Measurements from ENCODE around the gene TMEM150C.
"Not testable (repeated sequence)": the region's sequence is repeated elsewhere in the genome, so short reads cannot be mapped to it uniquely, and the experiment has no call there.

Gene TMEM150C

GRCh38 chr4:82510216-82510615 is 51.6 kb downstream of the TMEM150C start:
- DNase-seq: no peak

GRCh38 chr4:82508806-82509428 is 52.9 kb downstream of the TMEM150C start:
- DNase-seq: no peak

DNA sequence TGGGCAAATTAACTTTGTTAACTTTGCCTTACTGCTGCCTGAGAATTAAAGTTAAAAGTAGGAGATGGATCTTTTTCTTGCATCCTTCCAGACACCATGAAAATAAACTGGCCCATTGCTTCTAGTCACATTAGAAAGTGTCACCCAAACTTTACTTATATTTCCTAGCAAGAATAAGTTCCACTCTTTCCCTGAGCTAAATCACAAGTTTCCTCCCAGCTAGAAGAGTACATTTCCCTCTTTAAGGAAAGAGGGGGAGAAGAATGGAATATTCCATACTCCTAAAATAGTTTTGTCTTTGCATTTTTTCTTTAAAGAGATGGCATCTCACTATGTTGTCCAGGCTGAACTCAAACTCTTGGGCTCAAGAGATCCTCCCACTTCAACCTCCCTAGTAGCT is 53.8 kb downstream of the TMEM150C start:
- DNase-seq: no peak

DNA sequence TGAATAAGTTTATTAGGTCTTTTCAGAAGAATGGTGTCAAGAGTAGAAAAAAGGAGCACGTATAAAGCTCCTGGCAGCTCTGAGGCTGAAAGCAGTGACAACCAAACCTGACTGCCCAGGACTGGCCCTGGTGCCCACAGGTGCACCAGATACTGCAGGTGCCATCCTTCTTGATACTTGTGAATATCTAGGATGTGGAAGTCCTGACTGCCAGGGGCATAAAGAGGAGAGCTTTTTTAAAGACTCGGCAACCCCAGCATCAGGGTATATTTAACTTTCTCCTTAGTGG is 60.7 kb downstream of the TMEM150C start:
- no peak for DNase-seq

GRCh38 chr4:82500435-82501153 is 61.2 kb downstream of the TMEM150C start:
- no peak for DNase-seq

DNA sequence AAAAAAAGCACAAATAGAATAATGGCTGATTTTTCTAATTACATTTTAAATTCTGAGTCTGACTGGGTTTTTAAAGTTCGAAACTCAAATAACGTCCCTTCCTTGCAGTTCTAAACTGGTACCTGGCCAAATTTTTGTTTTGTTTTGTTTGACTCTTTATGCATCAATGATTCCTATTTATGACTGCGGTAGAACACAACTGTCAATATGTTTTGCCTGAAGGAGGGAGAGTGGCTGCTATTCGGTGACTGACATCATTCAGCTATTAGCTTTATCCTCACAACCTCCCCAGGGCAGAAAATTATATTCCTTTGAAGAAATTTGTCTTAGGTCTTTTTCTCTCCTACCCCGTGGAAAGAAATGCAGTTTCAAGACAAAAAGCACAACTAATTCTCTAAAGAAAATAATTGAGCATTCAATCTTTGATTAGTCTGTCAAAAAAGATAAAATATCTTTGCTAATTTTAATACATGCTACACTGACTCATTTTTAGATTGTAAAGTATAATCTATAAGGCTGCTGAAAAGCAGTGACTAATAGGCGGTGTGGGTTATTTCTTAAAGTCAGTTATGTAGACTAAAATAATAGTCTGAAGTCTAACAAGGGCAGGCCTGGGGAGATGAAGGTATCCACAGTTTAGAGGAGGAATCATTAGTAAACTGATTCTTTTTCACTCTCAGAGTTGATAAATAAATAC is 61.9 kb downstream of the TMEM150C start:
- DNase-seq: no peak

DNA sequence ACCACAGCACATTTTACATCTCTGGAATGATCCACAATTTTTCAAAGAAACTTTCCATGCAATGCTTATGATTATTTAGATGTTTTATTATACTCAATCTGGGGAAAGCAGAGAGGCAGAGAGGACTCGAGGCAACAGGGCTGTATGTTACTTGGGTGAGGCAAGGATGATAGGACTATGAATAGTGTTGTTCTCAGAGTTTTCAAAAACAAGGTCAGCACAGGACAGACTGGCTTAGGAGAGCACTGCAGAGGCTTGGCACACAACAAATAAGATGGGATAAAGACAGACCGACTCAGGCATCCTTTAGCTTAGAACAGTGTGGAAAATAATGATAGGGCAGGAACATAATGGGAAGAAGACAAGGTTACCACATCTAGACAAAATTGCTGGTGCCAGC is 65.4 kb downstream of the TMEM150C start:
- DNase-seq: no peak

- no peak for DNase-seq
Measured at GRCh38 chr4:82495666-82496065, 66.1 kb downstream of the TMEM150C start.

- DNase-seq: peak; percentile 10
Measured at GRCh38 chr4:82493721-82494425, 67.9 kb downstream of the TMEM150C start.

DNA sequence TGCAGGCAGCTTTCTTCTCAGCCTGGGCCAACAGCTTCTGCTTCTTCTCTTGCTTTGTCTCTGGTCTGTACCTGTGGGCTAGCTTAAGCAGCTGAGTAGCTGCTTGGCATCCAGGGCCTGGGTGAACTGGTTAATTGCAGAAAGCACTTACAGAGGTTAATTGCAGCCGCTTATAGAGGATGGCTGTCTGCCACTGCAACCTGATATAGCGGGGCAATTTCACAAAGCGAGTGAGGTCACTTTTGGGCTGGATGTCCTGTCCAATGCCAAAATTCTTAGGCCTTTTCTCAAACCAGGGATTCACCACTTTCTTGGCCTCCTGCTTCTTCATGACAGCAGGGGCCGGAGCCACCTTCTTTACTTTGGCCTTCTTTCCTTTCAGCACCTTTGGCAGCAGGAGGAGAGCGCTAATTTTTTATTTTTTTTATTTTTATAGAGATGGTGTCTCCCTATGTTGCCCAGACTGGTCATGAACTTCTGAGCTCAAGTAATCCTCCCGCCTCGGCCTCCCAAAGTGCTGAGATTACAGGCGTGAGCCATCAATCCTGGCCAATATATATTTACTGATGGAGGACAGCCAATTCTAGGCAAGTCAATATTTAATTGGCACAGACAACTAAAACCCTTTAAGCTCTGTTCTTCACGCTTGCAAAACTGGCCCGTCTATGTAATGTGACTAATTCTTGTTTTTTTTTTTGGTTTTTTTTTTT is 70.4 kb downstream of the TMEM150C start:
- DNase-seq: no peak

GRCh38 chr4:82489987-82490386 is 71.8 kb downstream of the TMEM150C start:
- no peak for DNase-seq

DNA sequence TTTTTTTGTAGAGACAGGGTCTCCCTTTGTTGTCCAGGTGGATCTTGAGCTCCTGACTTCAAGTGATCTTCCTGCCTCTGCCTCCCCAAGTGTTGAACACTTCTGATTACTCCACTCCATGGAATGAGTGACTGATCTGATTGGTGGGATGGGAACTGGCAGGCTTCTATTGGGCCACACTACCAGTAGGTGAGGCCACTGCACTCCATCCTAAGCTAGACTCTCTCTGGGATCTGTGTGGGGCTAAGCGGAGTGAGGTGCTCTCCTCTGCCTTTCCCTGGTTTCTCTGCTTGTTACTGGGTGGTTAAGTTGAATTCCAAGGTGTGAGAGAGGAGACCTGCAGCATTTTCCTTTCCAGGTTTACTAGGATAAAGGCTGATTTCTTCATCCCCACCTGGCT is 72.7 kb downstream of the TMEM150C start:
- no peak for DNase-seq

GRCh38 chr4:82484996-82485783 is 76.6 kb downstream of the TMEM150C start:
- DNase-seq: no peak

GRCh38 chr4:82482387-82482786 is 79.4 kb downstream of the TMEM150C start:
- DNase-seq: no peak

DNA sequence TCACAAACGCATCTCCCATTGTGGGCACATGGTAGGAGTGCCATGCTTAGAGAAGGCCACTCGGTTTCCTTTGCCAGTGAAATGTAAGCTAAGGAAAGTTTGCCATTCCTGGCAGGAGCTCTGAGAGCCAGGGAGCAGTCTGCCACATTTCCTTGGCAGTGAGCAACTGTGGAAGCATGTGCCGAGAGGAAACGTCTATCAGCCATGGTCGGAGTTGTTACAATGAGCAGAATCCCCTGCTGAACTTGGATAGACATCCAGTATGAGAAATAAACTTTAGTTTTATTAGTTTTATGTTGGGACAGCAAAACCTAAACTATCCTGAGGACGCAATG is 80.3 kb downstream of the TMEM150C start:
- DNase-seq: no peak

DNA sequence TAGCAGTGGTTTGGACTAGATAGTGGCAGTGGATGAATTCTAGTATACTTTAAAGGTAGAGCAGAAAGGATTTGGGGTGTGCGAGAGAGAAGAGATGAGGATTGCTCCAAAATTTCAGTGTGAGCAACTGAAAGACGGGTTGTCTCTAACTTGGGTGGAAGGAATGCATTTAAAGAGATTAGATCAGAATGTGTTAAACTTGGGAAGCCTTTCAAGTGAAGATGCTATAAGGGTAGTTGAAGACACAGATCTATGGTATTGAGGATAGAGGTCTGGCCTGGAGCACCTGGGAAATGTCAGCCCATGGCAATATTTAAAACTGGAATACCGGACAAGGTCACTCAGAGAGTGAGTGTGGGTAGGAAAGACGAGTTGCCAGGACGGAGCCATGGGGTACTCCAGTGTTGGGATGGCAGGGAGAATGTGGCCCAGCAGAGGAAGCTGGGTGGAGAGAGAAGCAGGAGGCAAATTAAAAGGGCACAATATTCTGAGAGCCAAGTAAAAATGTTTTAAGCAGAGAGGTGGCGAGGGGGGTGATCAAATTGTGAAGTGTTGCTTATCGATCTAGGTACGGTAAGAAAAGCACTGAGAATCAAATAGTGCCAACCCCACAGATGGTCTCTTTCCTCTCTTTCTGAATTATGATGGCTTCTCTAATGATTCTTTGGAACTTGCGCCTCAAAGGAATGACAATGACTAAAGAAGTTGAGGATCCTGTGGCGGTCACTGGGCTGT is 80.8 kb downstream of the TMEM150C start:
- DNase-seq: no peak

DNA sequence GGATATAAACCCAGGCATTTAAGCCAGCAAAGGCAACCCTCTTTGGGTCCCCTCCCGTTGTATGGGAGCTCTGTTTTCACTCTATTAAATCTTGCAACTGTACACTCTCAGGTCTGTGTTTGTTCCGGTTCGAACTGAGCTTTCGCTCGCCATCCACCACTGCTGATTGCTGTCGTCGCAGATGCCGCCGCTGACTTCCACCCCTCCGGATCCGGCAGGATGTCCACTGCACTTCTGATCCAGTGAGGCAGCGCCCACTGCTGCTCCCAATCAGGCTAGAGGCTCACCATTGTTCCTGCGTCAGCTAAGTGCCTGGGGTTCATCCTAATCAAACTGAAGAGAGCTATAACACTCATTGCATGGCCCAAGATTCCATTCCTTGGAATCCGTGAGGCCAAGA is 82.2 kb downstream of the TMEM150C start:
- DNase-seq: no peak

- not testable (repeated sequence) for DNase-seq
Measured at GRCh38 chr4:82477469-82477868, 84.3 kb downstream of the TMEM150C start.

GRCh38 chr4:82475931-82476330 is 85.9 kb downstream of the TMEM150C start:
- DNase-seq: not testable (repeated sequence)

DNA sequence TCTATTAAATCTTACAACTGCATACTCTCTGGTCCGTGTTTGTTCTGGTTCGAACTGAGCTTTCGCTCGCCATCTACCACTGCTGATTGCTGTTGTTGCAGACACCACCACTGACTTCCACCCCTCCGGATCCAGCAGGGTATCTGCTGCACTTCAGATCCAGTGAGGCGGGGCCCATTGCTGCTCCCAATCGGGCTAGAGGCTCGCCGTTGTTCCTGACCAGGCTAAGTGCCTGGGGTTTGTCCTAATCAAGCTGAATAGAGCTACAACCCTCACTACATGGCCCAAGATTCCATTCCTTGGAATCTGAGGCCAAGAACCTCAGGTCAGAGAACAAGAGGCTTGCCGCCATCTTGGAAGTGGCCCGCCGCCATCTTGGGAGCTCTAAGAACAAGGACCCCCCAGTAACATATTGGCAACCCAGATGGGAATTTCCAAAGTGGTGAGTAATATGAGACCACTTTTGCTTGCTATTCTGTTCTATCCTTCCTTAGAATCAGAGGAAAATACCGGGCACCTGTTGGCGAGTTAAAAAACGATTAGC is 88.1 kb downstream of the TMEM150C start:
- no peak for DNase-seq

DNA sequence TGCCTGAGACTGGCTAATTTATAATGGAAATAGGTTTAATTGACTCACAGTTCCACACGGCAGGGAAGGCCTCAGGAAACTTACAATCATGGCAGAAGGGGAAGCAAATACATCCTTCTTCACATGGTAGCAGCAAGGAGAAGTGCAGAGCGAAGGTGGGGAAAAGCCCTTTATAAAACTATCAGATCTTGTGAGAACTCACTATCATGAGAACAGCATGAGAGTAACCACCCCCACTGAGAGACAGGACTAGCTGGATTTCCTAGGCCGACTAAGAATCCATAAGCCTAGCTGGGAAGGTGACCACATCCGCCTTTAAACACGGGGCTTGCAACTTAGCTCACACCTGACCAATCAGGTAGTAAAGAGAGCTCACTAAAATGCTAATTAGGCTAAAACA is 88.7 kb downstream of the TMEM150C start:
- DNase-seq: not testable (repeated sequence)

Data from KG1 (cell line).